HEK293 (cell line): ENCODE data around the gene RIMKLB.

Source experiments
- CTCF ChIA-PET: fragments of 350-600 bp; formaldehyde crosslinking; extraction: SDS; loops from one replicate; lab custom pipeline; 2021; ENCODE audit warnings: antibody characterized with exemption; lab: Yijun Ruan, JAX
- POLR2A ChIA-PET: fragments of 300-600 bp; formaldehyde crosslinking; extraction: SDS; loops from one replicate; lab custom pipeline; 2020; ENCODE audit warnings: antibody characterized with exemption, inconsistent platforms; lab: Yijun Ruan, JAX
- H3K27ac ChIP-seq: fragments of 200-500 bp; sonication (Bioruptor generic); 2 replicates; pipeline ENCODE4 v1.5.1; 2014; ENCODE audit warnings: low read depth, low read length, control low read depth, inconsistent platforms; ENCODE audit errors: extremely low read depth
- H3K36me3 ChIP-seq, 2 experiments: fragments of 200-500 bp in 1 of 2; sonication (Bioruptor generic) in 1 of 2; 1 replicate in 1 of 2; 2 replicates in 1 of 2; pipeline ENCODE4 v1.5.1; 2014 to 2017; ENCODE audit warnings: inconsistent platforms in 2 of 2, low read length in 2 of 2; ENCODE audit not compliant: control insufficient read depth in 2 of 2, insufficient read depth in 1 of 2
- H3K4me1 ChIP-seq: fragments of 200-500 bp; sonication (Bioruptor generic); 2 replicates; pipeline ENCODE4 v1.5.1; 2014; ENCODE audit warnings: mild to moderate bottlenecking, low read length, inconsistent platforms; ENCODE audit not compliant: control insufficient read depth, insufficient read depth
- H3K4me3 ChIP-seq: 2 replicates; pipeline ENCODE4 v1.5.1; 2011; ENCODE audit warnings: low read depth, mild to moderate bottlenecking, control low read depth, low read length, moderate library complexity
- H3K9me3 ChIP-seq: fragments of 200-500 bp; sonication (Bioruptor generic); 2 replicates; pipeline ENCODE4 v1.5.1; 2014; ENCODE audit warnings: low read depth, low read length, inconsistent platforms; ENCODE audit not compliant: control insufficient read depth, insufficient read depth
- BCL11A ChIP-seq: fragments of 450-650 bp; formaldehyde crosslinking; IDR thresholded peaks from 2 replicates; pipeline ENCODE4 v1.5.1; 2016; ENCODE audit warnings: low read depth, missing biosample characterization, missing genetic modification characterization
- BCL6B ChIP-seq: fragments of 450-650 bp; formaldehyde crosslinking; IDR thresholded peaks from 2 replicates; pipeline ENCODE4 v1.5.1; 2017; ENCODE audit warnings: missing biosample characterization, missing genetic modification characterization
- MZF1 ChIP-seq: fragments of 450-650 bp; formaldehyde crosslinking; IDR thresholded peaks from 2 replicates; pipeline ENCODE4 v1.5.1; 2017; ENCODE audit warnings: missing biosample characterization, missing genetic modification characterization, borderline replicate concordance
- OVOL3 ChIP-seq: fragments of 450-650 bp; formaldehyde crosslinking; IDR thresholded peaks from 2 replicates; pipeline ENCODE4 v1.5.1; 2016; ENCODE audit warnings: missing biosample characterization, missing genetic modification characterization
- SETDB1 ChIP-seq: IDR thresholded peaks from one replicate; pipeline ENCODE4 v1.6.1; 2017; ENCODE audit warnings: mild to moderate bottlenecking, low read length, moderate library complexity, mixed read lengths; ENCODE audit not compliant: insufficient read length
- SP2 ChIP-seq: fragments of 450-650 bp; formaldehyde crosslinking; IDR thresholded peaks from 2 replicates; pipeline ENCODE4 v1.5.1; 2016; ENCODE audit warnings: missing biosample characterization, missing genetic modification characterization
- ZBTB48 ChIP-seq: fragments of 450-650 bp; formaldehyde crosslinking; IDR thresholded peaks from 2 replicates; pipeline ENCODE4 v1.5.1; 2016; ENCODE audit warnings: missing biosample characterization, missing genetic modification characterization
- ZFP3 ChIP-seq: fragments of 450-650 bp; formaldehyde crosslinking; IDR thresholded peaks from 2 replicates; pipeline ENCODE4 v1.5.1; 2016; ENCODE audit warnings: low read depth, missing biosample characterization, missing genetic modification characterization
- ZNF114 ChIP-seq: fragments of 450-650 bp; formaldehyde crosslinking; IDR thresholded peaks from 2 replicates; pipeline ENCODE4 v1.5.0; 2017; ENCODE audit warnings: missing biosample characterization, missing genetic modification characterization
- ZNF16 ChIP-seq: fragments of 450-650 bp; formaldehyde crosslinking; IDR thresholded peaks from 2 replicates; pipeline ENCODE4 v1.5.1; 2016; ENCODE audit warnings: low read depth, missing biosample characterization, missing genetic modification characterization
- ZNF169 ChIP-seq: fragments of 450-650 bp; formaldehyde crosslinking; IDR thresholded peaks from 2 replicates; pipeline ENCODE4 v1.5.1; 2016; ENCODE audit warnings: missing biosample characterization, missing genetic modification characterization
- ZNF211 ChIP-seq: fragments of 450-650 bp; formaldehyde crosslinking; IDR thresholded peaks from 2 replicates; pipeline ENCODE4 v1.5.1; 2016; ENCODE audit warnings: low read depth, missing biosample characterization, missing genetic modification characterization
- ZNF280D ChIP-seq: fragments of 450-650 bp; formaldehyde crosslinking; IDR thresholded peaks from 2 replicates; pipeline ENCODE4 v1.5.1; 2016; ENCODE audit warnings: missing biosample characterization, missing genetic modification characterization
- ZNF292 ChIP-seq: fragments of 450-650 bp; formaldehyde crosslinking; IDR thresholded peaks from 2 replicates; pipeline ENCODE4 v1.5.1; 2016; ENCODE audit warnings: low read depth, missing biosample characterization, missing genetic modification characterization, borderline replicate concordance
- ZNF302 ChIP-seq: fragments of 450-650 bp; formaldehyde crosslinking; IDR thresholded peaks from 2 replicates; pipeline ENCODE4 v1.5.1; 2016; ENCODE audit warnings: missing biosample characterization, missing genetic modification characterization, low read depth
- ZNF37A ChIP-seq: fragments of 450-650 bp; IDR thresholded peaks from 2 replicates; pipeline ENCODE4 v1.5.1; 2018; ENCODE audit warnings: missing biosample characterization, missing genetic modification characterization
- ZNF433 ChIP-seq: fragments of 450-650 bp; formaldehyde crosslinking; IDR thresholded peaks from 2 replicates; pipeline ENCODE4 v1.5.1; 2016; ENCODE audit warnings: missing biosample characterization, missing genetic modification characterization, low read depth
- ZNF514 ChIP-seq: fragments of 450-650 bp; formaldehyde crosslinking; IDR thresholded peaks from 2 replicates; pipeline ENCODE4 v1.5.1; 2016; ENCODE audit warnings: missing biosample characterization, missing genetic modification characterization
- ZNF544 ChIP-seq: fragments of 450-650 bp; formaldehyde crosslinking; IDR thresholded peaks from 2 replicates; pipeline ENCODE4 v1.5.0; 2017; ENCODE audit warnings: missing biosample characterization, missing genetic modification characterization
- ZNF549 ChIP-seq: fragments of 450-650 bp; IDR thresholded peaks from 2 replicates; pipeline ENCODE4 v1.5.1; 2018; ENCODE audit warnings: missing biosample characterization, missing genetic modification characterization, mild to moderate bottlenecking, inconsistent platforms, moderate library complexity
- ZNF558 ChIP-seq: fragments of 450-650 bp; formaldehyde crosslinking; IDR thresholded peaks from 2 replicates; pipeline ENCODE4 v1.5.1; 2016; ENCODE audit warnings: missing biosample characterization, missing genetic modification characterization
- ZNF654 ChIP-seq: fragments of 450-650 bp; formaldehyde crosslinking; IDR thresholded peaks from 2 replicates; pipeline ENCODE4 v1.5.1; 2016; ENCODE audit warnings: low read depth, missing biosample characterization, missing genetic modification characterization
- ZSCAN5A ChIP-seq: fragments of 450-650 bp; formaldehyde crosslinking; IDR thresholded peaks from 2 replicates; pipeline ENCODE4 v1.5.1; 2016; ENCODE audit warnings: missing biosample characterization, missing genetic modification characterization

The RIMKLB gene

GRCh38 chr12:8662593-8662992, 35.2 kb upstream of the RIMKLB start, which contains the start of gene MFAP5:
MFAP5 (minus strand) TSS chr12:8662826; CDS start chr12:8662104, 722 bp downstream.
- no peaks in the 10 kb centered on the region for H3K36me3 ChIP-seq
- ChIA-PET CTCF (no interaction called here), POLR2A (no interaction called here)
- no peak within 1 kb of the TSS for H3K4me3 ChIP-seq
- H3K4me1 ChIP-seq = no peaks in the 10 kb centered on the region
- H3K27ac ChIP-seq = no peak within 1 kb of the TSS
- H3K9me3 ChIP-seq = no peaks in the 10 kb centered on the region
- TF ChIP-seq ZFP3 (tag by site-specific recombination) (no peak), ZNF549 (no peak), ZBTB48 (tag by site-specific recombination) (no peak), SETDB1 (no peak), ZSCAN5A (no peak)

DNA sequence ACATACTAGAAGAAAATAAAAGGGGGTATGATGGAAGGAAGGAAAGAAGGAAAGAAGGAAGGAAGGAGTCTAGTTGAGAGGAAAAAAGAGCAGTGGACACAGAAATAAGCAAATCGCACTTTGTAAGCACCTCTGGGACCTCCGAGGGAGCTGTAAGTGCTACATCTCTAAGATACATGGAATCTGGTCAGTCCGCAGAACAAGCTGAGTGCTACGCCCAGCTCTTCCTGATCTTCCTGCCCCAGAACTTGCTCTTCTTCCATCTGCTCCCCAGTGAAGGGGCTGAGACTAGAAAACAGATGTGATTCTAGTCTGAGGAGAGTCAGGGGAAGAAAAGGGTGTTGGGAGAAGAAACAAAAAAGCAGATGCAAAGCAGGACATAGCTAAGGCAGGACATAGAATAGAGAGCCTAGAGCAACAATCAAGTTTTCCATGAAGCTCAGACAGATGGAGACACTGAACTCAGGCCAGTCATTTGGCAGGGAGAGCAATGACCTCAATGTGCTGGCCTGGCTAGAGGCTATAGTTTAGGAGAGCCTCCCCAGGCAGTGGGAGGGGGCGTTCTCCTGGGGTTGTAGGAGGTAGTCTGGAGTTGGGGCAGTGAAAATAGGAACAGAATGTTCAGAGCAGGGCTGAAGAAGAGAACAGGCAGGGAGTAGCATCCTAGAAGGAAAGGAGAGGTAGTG, 33.4 kb upstream of the RIMKLB start:
- POLR2A ChIA-PET = no interaction called here
- CTCF ChIA-PET = no interaction called here
- H3K4me3 ChIP-seq = no peak overlapping the region

GRCh38 chr12:8665759-8666158, 32.0 kb upstream of the RIMKLB start:
- H3K27ac ChIP-seq = no peak overlapping the region
- H3K9me3 ChIP-seq = no peaks in the 10 kb centered on the region
- TF ChIP-seq BCL6B (tag by site-specific recombination) (no peak), ZNF514 (tag by site-specific recombination) (no peak), ZNF37A (tag by site-specific recombination) (no peak), ZNF558 (no peak), ZNF292 (no peak), ZNF280D (tag by site-specific recombination) (no peak), ZNF654 (tag by site-specific recombination) (no peak), ZNF16 (tag by site-specific recombination) (no peak), ZNF433 (no peak), ZNF211 (tag by site-specific recombination) (no peak), OVOL3 (no peak), SP2 (tag by site-specific recombination) (no peak), ZNF302 (tag by site-specific recombination) (no peak), BCL11A (tag by site-specific recombination) (no peak)
- H3K4me1 ChIP-seq = no peaks in the 10 kb centered on the region
- no peaks in the 10 kb centered on the region for H3K36me3 ChIP-seq
- ChIA-PET CTCF (interaction anchor here (0.6 to 0.9 kb wide), 2 partner anchors 11 to 254 kb away, joined by 3 to 4 read pairs; no protein-coding TSS in a partner anchor), POLR2A (no interaction called here)
- no peak overlapping the region for H3K4me3 ChIP-seq

More for the DNA sequence above, 33.4 kb upstream of the RIMKLB start:
- Histone ChIP-seq H3K4me1 (no peaks in the 10 kb centered on the region), H3K36me3 (no peaks in the 10 kb centered on the region), H3K9me3 (no peaks in the 10 kb centered on the region), H3K27ac (no peak overlapping the region)
- TF ChIP-seq ZNF114 (tag by site-specific recombination) (no peak), MZF1 (tag by site-specific recombination) (no peak), ZNF169 (tag by site-specific recombination) (no peak), ZNF544 (no peak)
